GM19468 (cell line): ENCODE results near the gene TXNL4A.

ENCODE experiments used
- ATAC-seq: cut with Tn5 transposase; IDR thresholded peaks from one replicate; pipeline ENCODE4 v1.9.1; 2021; ENCODE audit warnings: mild to moderate bottlenecking, moderate library complexity, moderate number of reproducible peaks; ENCODE audit not compliant: unreplicated experiment; ENCODE audit errors: extremely low read depth

The TXNL4A gene

DNA sequence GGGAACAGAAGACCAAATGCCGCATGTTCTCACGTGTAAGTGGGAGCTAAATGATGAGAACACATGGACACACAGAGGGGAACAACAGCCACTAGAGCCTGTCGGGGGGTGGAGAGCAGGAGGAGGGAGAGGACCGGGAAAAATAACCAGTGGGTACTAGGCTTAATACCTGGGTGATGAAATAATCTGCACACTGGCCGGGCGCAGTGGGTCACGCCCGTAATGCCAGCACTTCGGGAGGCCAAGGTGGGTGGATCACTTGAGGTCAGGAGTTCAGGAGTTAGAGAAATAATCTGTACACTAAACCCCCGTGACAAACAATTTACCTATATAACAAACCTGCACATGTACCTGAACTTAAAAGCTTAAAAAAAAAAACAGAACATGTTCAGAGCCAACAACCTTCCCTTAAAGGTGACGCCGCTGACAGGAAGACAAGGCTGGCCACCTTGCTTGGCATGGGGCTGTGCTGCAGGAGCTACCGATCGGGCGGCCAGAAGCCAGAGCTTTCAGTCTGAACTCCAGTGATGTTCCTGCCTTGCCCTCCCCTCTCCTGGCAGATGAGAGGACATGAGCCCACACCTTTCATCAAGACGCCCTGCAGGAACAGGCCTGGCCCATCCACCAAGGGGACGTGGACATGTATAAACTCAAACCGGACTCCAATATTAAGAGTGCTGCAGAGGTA is 48.1 kb downstream of the TXNL4A start:
- no peak for ATAC-seq

DNA sequence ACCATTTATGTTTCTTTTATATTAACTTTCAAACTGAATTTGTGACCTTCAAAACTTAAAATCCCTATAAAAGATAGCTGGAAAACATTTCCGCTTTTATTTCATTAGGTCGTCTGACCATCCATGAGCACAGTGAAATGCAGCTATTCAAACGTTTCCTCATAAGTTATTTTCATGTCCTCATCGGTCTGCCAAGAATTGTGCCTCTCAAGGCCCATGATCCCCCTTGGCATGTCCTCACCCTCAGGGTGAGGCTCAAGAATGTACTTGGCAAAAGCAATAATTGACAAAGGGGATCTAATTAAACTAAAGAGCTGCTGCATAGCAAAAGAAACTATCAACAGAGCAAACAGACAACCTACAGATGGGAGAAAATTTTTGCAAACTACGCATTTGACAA is 49.3 kb downstream of the TXNL4A start:
- ATAC-seq = no peak

DNA sequence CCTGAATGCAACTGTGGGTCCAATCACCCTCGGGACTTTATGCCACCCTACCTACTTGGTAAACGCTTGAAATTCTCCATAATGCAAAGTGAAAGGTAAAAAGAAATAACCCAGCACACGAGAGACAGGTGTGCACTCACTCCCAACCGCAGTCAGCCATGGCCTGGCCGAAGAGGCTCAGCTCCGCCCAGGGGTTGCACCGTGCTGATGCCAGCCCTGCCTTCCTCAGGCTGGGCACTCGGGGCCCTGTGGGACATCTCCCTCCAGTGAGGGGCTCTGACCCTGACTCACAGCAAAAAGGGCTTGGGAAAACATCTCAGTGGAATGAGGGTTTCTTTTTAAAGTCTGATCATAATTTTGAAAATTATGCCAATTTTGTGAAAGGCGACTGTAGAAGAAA is 50.2 kb downstream of the TXNL4A start:
- no peak for ATAC-seq

DNA sequence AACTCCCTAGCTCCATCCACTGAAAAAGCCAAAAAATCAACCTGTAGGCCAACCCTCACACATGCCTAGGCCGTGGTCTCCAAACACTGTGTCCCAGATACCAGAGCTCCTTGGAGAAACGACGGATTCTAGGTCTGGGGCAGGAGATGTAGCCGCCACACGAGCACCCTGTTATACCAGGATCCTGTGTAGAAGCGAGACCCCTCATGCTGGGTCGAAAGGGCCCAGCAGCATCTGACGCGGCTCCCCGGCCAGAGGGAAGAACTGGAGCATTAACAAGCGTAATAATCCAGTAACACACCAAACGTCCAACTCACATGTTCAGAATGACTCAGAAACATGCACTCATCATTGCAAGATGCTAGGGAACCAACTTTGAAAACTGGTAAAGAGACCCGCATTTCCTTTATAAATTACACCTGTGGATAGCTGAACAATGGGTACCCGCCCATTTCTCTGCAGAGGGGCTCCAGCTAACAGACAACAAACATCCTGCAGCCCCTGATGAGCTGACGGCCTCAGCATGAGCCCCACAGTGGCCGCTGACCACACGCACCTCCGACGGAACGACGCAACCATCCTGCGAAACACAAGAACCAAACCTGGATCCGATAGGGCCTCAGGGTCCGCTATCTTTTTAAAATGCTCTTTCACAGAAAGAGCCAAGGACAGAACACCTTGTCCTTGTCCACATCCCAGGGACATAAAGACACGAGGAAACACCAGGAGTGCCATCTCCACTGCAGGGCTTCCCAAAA is 51.1 kb downstream of the TXNL4A start:
- no peak for ATAC-seq

DNA sequence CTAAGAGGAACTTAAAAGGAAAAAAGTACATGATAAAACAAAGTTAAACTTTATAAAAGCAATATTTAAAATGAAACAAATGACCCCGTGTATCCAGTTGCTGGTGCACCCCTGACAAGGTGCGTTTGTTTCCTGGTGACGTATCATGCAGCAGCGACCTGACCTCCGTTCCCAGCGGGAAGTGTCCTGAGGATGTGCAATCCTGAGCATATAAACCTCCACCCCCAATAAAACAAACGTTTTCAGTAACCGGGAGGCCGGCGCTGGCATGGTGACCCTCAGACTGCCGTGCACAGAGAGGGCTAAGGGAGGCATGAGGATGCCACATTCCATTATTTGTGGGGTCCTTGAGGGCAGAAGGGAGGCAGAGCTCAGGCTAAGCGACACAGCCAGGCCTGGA is 51.7 kb downstream of the TXNL4A start:
- ATAC-seq = no peak

DNA sequence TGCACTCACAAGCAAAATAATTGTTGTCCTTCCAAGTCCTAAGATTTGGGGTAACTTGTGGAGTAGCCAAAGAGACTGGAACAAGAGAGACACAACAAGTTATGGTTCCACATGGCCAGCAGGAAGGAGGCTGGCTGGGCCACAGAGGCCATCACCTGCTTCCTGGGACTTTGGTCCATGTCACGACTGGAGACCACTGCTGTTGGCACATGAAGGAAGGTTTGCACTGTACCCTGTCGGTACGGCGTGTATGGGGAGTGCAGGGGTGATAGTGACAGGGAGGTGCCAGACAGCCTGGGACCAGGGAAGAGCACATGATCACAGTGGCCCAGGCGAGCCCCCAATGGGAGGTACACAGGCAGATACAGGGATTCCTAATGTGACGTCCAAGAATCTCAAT is 52.4 kb downstream of the TXNL4A start:
- no peak for ATAC-seq

DNA sequence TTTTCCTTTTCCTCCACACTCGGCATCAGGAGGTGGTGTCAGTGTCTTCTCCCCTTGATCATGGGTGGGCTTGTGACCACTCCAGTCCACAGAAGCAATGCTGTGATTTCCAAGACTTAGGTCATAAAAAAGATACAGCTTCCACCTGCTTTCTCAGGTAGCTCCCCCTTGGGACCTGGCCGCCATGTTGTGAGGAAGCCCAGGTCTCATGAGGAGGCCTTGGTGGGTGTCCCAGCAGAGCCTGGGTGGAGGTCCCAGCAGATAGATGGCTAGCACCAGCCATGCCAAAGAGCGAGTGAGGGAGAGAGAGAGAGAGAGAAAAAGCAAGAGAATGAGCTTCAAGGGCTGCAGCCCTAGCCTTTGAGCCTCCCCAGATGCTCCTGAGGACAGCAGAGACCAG is 52.9 kb downstream of the TXNL4A start:
- no peak for ATAC-seq

DNA sequence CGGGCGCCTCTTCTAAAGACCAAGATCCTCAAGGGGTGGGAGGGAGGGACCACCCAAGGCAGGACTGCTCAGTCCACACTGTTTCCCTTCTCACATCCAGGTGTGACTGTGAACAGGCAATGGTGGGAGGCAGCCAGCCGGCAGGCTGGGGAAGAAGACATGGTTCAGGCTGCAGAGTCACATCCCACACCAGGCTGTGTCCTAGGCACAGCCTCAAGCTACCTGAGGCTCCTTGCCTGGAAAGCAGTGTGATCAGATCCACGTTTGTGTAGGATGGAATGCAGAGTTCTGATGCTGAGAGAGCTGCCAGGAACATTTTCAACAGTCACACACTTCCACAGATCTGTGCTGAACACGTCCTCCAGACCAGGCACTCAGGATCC is 53.3 kb downstream of the TXNL4A start:
- no peak for ATAC-seq

DNA sequence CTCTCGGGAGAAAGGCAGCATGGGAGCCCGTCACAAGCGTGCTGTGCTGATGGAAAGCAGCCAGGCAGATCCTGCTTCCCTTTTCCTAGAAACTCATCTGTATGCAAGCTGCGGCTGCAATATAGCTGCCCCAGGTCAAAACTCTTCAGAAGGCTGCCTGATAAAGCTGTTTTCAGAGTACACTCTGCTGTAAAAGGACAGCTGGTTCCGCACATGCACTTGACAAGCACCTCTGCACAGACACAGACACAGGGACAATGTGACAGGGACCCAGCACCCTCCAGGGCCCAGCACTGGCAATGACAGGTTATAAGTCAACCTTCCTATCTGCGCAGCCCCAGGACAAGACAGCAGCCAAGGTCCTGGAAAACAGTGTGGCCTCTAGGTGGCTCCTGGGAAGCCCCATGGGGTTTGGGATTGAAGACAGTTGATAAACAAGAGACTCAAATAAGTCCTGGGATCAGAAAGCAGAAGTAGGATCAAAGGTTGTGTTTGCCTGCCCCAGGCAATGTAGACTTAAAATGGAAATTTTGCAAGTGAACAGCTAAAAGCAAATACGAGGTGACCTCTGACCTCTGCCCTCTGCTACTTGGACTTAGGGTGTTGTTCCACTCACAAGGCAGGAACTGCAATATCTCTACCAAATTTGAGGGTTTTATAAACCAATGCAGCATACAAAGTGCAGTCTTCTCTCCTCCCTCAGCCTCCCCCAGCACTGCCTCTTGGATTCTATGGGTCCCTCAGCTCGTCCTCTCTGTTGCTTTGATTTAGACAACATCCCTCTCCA is 53.9 kb downstream of the TXNL4A start:
- no peak for ATAC-seq

DNA sequence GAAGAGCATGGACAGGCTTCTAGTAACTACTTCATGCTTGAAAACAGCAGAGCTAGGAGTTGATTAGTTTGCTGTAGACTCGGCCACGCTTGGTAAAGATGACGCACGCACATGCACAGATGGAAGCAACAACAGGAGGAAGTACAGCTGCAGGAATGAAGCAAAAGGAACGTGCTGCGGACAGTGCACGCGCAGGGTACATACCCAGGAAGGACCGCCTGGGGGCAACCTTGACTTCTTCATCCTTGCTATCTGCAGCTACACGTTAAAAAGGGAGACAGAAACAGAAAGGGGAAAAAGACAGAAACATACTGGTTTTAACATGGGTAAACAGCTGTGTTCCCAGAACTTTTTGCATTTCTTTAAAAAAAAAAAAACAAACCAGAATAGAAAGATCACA is 54.6 kb downstream of the TXNL4A start:
- ATAC-seq = no peak

DNA sequence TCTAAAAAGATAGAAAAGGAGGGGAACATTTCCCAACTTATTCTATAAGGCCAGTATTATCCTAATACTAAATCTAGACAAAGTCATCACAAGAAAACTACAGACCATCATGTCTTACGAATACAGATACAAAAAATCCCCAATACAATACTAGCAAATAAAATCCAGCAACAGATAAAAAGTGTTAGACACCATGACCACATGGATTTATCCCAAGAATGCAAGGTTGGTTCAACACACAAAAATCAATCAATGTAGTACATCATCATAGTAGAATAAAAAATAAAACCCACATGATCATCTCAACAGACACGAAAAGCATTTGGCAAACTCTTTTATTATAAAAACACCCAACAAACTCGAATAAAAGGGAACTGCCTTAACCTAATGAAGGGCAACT is 55.5 kb downstream of the TXNL4A start:
- no peak for ATAC-seq

DNA sequence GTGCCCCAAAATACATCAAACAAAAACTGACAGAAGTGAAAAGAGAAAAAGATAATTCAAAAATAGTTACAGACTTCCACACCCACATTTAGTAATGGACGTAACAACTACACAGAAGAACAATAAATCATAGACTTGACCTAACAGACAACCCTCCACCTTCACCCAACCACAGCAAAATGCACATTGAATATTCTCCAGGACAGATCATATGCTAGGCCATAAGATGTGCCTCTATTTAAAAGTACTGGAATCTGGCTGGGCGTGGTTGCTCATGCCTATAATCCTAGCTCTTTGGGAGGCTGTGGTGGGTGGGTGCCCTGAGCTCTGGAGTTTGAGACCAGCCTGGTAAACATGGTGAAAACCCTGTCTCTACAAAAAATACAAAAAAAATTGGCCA is 56.9 kb downstream of the TXNL4A start:
- ATAC-seq = no peak

DNA sequence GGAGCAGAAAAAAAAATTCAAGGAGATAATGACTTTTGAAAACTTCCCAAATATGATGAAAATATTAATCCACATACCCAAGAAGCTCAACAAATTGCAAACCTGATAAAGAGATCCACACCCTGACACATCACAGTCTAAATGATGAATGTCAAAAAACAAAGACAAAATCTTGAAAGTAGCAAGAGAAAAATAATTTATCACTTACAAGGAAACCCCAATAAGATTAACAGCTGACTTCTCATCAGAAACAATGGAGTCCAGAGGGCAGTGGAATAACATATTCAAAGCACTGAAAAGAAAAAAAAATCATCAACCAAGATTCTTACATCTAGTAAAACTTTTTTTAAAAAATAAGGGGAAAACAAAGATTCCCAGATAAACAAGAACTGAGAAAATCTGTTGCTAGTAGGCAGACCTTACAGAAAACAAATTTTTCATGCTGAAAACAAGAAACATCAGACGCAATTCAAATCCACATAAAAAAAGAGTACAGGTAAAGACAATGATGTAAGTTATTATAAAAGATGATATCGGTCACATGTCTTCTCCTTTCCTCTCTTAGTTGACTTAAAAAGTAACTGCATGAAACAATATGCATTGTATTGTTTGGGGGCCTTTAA is 58.2 kb downstream of the TXNL4A start:
- no peak for ATAC-seq

DNA sequence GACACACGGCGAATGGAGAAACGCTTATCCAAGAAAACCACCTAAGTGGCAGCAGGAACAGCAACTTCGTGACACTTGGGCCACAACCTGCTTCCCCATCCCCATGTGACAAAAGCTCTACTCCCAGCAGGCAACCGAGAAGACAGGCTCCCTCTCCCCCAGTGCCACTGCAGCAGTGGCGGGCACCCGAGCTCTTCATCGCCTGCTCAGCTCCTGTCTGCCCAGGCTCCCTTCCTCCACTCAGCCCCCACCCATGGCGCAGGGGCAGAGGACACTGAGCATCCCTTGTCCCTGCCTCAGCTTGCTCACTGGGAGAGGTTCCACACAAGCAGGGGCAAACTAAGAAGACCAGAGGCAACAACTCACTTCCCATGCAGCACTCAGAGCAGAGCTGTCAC is 59.8 kb downstream of the TXNL4A start:
- ATAC-seq = no peak

DNA sequence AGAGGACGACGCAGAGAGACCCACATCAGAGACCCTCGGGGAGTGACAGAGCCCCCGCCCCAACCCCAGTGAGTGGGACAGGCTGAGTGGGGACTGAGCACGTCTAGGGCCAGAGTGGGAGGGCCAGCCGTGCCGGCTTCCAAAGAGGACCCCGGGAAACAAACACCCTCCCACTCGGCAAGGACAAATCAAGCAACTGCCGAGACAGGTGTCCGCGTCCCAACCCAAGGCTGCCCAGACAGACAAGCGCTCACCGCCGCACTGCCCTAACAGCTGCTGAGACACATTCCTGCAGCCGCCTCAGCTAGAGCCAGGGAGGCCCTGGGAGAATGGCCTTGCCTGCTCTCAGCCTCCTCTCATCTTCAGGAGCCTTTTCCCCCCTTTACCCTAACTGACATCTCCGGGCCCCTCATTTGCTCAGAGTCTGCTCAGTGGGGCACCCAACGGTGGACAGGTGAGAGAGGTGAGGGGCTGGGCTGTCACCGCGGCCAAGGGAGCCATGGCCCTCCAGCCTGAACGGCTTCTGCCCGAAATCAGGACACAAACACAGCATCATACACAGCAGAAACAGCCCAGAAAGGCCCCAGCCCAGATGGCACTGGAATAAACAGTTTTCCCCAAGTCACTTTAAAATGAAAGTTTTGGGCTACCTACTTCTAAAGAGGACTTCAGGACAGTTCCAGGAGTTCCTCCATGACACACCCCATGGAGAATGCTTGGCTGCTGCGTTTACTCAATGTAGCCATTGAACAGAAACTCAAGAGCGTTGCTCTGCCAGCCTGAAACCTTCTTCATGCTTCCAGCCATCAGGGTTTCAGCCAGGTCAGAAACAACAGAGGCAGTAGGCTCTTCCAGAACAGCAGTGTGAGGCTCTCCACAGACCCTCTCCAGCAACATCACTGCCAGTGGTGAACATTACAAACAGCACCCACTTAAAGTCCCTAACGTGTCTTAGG is 60.5 kb downstream of the TXNL4A start:
- no peak for ATAC-seq

DNA sequence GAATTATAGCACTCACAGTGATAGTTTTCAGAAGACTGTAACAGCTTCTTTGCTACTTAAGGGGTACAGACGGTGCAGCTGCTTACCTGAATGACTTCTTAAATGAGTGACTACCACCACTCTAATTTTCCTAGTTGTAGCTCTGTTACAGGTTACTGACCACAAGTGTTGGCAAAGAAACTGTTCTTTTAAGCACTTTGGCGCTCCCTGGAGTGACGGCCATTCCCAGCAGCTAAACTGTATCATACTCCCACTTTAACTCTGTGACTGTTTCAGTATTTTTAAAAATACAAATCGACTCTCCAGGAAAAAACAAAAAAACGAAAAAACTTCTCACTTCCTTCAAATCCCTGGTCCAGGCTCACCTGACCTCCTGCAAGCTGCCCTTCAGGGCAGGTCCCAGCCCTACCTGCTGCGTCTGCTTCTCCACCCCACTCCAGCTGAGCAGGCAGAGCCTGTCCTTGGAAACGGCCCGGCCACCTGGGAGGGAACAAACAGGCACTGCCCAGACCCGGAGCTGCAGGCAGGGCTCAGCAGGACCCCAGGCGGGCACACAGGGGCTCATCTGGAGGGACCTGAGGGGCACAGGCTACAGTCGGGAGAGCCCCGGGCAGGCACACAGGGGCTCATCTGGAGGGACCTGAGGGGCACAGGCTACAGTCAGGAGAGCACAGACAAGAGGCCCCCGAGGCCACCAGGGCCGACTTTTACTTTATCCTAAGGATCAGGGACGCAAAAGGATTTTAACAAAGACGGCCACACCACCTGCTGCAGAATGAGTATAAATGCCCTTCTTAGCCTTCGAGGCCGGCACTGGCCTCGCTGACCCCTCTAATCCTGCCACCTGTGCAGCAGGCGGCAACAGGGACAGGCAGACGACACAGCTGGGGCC is 61.4 kb downstream of the TXNL4A start:
- no peak for ATAC-seq

DNA sequence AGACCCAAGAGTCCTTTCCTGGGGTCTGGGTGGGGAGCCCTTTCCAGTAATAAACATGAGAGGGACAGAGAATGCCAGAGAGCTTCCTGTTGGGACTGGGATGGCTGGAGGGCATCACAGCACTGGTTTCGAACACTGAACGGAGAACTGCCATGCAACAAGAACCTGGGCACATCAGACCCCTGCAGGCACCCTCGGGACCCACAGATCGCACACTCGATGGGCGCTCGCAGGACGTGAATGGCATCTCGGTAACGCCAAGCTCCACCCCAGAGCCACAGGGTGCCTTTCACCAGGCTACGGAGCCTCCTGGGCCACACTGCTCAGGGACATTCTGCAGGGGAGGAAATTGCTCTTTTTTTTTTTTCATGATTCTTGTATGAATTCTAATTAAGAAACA is 62.1 kb downstream of the TXNL4A start:
- no peak for ATAC-seq

DNA sequence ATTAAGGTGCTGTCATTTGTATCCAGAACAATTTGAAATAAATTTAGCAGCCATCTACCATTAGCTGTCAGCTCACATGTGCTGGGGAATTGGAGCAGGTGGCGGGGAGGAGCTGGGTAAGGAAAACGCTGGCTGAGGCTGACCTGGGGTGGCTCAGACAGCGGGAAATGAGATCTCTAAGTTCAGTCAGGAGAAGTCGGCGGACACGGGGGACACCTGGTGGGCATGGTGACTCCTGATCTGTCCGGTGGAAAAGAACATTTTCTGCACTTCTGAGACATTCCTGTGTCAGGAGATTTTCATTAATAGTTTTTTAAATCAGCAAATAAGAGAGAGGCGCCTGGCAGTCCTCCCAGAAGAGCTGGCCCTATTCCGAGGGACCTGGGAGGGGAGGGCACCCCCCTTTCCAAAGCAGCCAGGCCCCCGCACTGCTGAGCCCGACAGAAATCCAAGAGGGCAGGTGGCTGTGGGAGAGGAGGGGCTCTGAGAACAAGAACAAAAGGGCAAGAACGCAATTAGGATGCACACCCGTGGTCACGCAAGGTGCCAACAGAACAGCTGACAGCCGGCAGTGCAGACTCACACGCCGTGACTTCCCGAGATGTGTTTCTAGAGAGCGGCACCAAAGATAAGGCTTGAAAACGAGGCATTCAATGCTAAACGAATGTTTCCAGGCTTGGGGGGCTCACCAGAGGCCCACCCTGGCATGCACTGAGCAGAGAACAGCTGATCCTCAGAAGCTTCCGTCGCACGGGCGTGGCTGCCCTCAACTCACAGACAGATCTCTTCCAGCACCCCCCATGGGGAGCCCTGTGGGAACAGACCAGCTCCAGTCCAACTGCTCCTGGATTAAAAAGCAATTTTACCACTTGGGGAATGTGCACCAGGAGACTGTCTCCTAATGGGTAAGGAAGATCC is 63.3 kb downstream of the TXNL4A start:
- no peak for ATAC-seq
